Measurements from ENCODE around the gene TMPRSS3.

TMPRSS3 gene

GRCh38 chr21:42369821-42370220 lies 26.0 kb downstream of the TMPRSS3 start:
- DNase-seq, result no peak

- no peak for DNase-seq
Measured at GRCh38 chr21:42367367-42368165, 28.3 kb downstream of the TMPRSS3 start.

GRCh38 chr21:42366292-42367010 lies 29.4 kb downstream of the TMPRSS3 start, which contains the start of gene TFF1:
Gene TFF1 (minus strand): TSS chr21:42366535. CDS start chr21:42366495, 40 bp downstream.
- no peak for DNase-seq

GRCh38 chr21:42365770-42366169 lies 30.1 kb downstream of the TMPRSS3 start:
- DNase-seq, result no peak

- no peak for DNase-seq
Measured at GRCh38 chr21:42364304-42364865, 31.5 kb downstream of the TMPRSS3 start.

- no peak for DNase-seq
Measured at GRCh38 chr21:42363312-42363711, 32.5 kb downstream of the TMPRSS3 start.

- no peak for DNase-seq
Measured at GRCh38 chr21:42362700-42363099, 33.2 kb downstream of the TMPRSS3 start.

- no peak for DNase-seq
Measured at GRCh38 chr21:42362198-42362597, 33.7 kb downstream of the TMPRSS3 start.

GRCh38 chr21:42361286-42361685 lies 34.6 kb downstream of the TMPRSS3 start:
- no peak for DNase-seq

GRCh38 chr21:42360317-42360716 lies 35.5 kb downstream of the TMPRSS3 start:
- DNase-seq, result peak; percentile 59 to 62

- DNase-seq, result no peak
Measured at GRCh38 chr21:42358937-42359336, 36.9 kb downstream of the TMPRSS3 start.

- DNase-seq, result no peak
Measured at GRCh38 chr21:42358261-42358660, 37.6 kb downstream of the TMPRSS3 start.

- DNase-seq, result no peak
Measured at GRCh38 chr21:42357307-42357706, 38.5 kb downstream of the TMPRSS3 start.

- DNase-seq, result no peak
Measured at GRCh38 chr21:42356650-42357049, 39.2 kb downstream of the TMPRSS3 start.

GRCh38 chr21:42356046-42356445 lies 39.8 kb downstream of the TMPRSS3 start:
- DNase-seq, result no peak

GRCh38 chr21:42353623-42354022 lies 42.2 kb downstream of the TMPRSS3 start:
- no peak for DNase-seq

- DNase-seq, result peak in 1 of 2 experiments; percentile 1
Measured at GRCh38 chr21:42352441-42353095, 43.3 kb downstream of the TMPRSS3 start.

- DNase-seq, result peak; percentile 8 to 10
Measured at GRCh38 chr21:42351626-42352440, 44.0 kb downstream of the TMPRSS3 start.

GRCh38 chr21:42350927-42351426 lies 44.9 kb downstream of the TMPRSS3 start, which contains the start of gene TFF2:
Gene TFF2 (minus strand): TSS chr21:42350994. CDS start chr21:42350957, 37 bp downstream.
- peak; percentile 9 to 13 for DNase-seq

GRCh38 chr21:42350318-42350910 lies 45.4 kb downstream of the TMPRSS3 start:
- DNase-seq, result peak in 1 of 2 experiments; percentile 11
